Stimulated activated CD8-positive, alpha-beta memory T cell treated with anti-CD3 and anti-CD28 coated beads, Interleukin-2, amount 100 ng/mL, for 48 hours (primary cell): Measurements from ENCODE around the gene PCCA.
A peak's percentile ranks its signal among the peaks of the same experiment; 100 is the strongest.
"Not testable (repeated sequence)": the region's sequence is repeated elsewhere in the genome, so short reads cannot be mapped to it uniquely, and the experiment has no call there.

Experiments
- DNase-seq, 2 donors: peaks; one replicate each; pipeline ENCODE4 v3.0.0-alpha.2; 2020; ENCODE audit warnings: low read depth in 2 of 2

The PCCA gene

GRCh38 chr13:100096526-100096925 is 7.6 kb downstream of the PCCA start:
- DNase-seq: no peak

DNA sequence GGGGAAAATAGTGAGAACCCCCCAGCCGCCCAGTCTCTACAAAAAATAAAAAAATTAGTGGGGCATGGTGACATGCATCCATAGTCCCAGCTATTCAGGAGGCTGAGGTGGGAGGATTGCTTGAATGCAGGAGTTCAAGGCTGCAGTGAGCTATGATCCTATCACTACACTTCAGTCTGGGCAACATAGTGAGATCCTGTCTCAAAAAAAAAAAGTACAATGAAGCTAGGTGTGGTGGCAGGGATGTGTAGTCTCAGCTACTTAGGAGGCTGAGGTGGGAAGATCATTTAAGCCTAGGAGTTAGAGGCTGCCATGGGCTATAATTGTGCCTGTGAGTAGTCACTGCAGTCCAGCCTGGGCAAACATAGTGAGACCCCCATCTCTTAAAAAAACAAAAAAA is 8.9 kb downstream of the PCCA start:
- no peak for DNase-seq

DNA sequence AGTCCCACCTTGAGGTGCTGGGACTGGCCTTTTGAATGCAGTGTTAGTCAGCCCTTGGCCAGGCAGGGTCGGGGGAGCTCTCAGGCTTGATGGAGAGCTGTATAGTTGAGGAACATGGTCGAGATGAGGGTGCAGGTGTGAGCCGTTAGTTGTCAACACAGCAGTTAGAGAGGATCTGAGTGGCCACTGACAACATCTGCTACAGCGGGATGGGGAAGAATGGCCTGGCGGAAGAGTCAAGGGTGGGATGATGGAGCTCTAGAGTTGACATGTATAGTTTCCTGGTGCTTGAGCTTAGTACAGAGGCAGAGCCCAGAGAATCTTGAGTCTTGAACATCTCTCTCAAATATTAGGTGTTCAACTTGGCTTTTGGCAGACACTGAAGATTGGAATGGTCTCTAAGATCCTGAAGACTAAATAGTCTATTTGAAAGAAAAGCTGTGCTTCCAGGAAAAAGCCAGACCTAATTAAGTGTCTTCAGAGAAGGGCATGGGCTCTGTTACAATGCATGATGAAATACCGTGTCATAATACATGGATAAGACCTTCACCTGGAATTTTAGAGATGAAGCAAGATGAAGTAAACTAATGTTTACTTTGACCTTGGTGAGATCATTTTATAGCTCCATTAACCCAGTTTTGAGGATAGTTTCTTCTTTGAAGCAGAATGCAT is 9.7 kb downstream of the PCCA start:
- DNase-seq: no peak

- DNase-seq: not testable (repeated sequence)
Measured at GRCh38 chr13:100099117-100099445, 10.2 kb downstream of the PCCA start.

DNA sequence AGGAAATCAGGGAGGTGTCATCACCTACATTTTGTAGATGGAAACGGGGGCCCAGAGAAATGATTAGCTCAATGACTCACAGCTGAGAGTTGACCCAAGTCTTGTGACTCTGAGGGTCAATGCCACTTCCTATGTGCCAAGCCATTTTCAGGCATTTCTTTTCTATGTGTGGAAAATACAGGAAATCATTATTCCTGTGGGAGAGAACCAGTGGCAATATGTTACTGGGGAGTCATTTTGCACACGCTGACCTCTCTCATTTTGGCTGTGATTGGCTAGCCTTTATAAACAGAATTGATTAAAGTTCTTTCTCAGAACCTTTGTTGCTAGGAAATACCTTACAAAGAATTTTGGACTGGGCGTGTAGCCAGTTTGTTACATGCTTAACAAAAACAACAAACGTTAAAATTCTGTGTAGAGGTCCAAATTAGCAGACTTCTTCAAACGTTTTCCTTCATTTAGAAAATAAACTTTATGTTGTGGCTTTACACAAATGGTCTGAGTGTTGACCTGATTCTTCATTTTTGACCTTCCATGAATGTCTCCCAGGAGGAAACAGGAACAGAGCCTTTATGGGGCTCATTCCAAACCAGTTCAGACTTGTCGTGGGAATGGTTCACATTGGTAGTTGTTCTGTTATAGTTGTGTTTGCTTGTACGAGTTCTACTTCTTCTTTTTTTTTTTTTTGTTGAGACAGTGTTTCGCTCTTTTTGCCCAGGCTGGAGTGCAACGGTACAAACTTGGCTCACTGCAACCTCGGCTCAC is 11.4 kb downstream of the PCCA start:
- DNase-seq: no peak

GRCh38 chr13:100102042-100102441 is 13.1 kb downstream of the PCCA start:
- DNase-seq: no peak

GRCh38 chr13:100106005-100106404 is 17.1 kb downstream of the PCCA start:
- no peak for DNase-seq

DNA sequence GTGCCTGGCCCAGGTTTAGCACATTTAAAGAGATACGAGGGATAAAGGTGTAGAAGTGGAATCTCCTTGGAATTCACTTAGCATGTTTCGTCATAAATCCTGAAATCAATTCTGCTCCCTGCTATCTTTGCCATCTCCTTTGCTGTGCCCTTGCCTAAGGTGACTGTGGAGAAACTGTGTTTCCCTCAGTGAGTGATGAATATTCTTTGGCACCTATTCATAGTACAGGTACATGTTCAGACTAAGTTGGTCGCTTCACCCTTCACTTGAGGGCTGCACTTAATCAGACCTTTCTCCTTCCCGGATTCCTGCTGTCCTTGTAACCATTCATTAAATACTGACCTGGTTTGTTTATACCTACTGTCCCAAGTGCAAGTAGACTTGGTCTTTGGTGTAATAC is 17.8 kb downstream of the PCCA start:
- no peak for DNase-seq

DNA sequence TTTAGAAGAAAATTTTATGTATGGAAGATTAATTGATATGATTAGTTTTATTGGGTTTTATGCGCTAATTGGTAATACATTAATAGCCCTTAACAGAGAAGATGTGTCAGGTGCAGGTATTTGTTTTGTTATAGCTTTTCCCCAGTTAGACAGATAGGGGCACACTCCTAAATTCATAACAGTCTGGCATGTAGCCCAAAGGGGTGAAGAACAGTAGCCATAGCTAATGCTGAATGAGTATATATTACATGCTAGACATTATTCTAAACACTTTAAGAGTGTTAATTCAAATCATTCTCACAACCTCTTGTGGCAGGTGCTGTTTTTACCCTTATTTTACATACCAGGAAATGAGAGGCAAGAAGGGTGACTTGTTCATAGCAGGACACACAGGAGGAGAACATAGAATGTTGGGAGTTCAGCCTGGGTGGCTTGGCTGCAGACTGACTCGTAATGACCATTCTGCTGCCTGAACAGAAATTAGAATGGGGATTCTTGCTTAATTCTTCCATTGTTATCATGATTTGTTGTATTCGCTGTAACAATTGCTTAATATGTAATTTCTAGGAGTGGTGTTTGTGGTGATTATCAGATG is 20.1 kb downstream of the PCCA start:
- no peak for DNase-seq

GRCh38 chr13:100110269-100110668 is 21.4 kb downstream of the PCCA start:
- DNase-seq: no peak

DNA sequence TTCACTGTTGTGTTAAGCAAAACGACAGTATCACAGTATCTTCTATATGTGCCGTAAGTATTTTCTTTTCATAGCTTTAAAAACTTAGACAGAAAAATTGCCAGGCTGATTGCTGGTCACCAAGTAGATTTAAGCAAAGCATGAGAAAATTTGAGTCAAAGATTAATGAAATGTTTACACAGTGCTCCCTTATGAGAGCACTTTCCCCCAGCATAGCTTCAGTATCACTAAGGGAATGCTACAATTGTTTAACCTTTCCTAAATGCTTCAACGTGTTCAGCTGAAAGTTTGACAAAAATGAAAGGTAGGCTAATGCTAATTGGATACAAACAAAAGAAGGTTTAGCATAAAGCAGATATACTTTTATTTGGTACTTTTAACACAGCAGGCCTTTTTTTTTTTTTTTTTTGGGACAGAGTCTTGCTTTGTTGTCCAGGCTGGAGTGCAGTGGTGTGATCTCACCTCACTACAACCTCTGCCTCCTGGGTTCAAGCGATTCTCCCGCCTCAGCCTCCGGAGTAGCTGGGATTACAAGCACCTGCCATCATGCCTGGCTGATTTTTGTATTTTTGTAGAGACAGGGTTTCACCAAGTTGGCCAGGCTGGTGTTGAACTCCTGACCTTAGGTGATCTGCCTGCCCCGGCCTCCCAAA is 23.4 kb downstream of the PCCA start:
- DNase-seq: no peak

GRCh38 chr13:100115693-100116254 is 26.9 kb downstream of the PCCA start:
- no peak for DNase-seq

DNA sequence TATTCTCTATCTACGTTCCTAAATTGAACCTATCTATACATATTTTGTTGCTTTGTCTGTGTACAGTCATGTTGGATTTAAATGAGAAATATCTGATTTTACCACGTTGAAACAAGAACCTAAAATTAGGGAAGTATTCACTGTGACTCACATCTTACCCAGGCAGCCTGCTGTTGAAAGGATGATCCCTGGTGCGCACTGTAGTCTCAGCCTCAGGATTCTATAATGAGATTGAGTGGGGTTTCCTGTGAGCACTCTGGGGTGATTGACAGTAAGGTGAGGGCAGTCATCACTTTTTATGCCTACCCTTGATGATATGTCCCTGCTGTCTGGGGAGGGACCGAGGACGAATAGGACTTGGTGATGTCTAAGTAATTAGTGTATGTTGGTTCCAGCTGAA is 35.4 kb downstream of the PCCA start:
- no peak for DNase-seq

DNA sequence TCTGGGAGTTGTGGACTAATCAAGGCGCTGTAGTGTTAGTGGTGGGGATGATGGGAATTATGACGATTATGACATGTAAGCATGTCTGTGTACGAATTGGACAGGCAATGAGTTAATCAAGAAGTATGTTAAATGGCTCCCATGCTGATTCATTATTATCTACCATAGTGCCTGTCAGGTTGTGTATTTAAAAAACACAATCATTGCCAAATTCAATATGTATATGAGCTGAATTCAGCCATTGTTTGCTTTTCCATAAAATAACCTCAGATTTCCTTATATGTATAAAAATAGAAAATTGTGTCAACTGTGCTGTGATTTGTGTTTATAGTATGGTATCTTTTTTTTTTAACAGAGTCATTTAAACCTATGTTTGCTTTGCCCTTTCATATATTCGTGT is 37.1 kb downstream of the PCCA start:
- no peak for DNase-seq

DNA sequence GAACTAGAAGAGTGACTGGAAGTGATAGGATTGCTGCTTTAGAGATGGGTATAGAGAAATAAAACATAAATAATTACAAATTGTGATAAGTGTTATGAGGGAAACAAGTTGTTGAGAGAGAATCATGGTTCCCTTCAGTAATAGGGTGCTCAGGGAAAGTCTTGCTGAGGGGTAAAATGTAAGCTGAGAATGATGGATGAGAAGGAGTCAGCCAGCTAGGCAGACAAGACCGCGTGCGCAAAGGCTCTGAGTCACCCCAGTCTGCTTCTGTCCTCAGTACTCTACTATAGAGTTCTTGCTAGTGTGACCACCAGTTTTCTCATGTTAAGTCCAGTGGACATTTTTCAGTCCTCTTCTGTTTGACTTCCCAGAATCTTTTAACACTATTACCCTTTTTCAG is 39.5 kb downstream of the PCCA start:
- DNase-seq: no peak

DNA sequence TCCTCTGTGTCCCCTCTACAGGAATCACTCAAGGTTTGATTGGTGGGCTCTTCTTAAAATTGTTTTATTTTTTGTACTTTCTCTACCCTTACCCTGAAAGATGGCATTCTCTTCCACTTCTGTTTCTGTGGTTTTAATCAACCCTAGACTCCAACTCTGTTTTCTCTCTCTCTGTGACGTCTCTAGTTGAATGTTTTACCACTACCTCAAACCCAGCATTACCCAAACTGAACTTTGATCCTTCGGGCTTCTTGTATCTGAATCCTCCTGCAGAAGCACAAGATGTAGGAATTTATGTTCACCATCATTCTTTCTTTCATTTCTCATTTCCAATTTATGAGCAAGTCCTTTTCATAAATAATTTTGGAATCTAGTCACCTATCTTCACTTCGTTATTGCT is 39.9 kb downstream of the PCCA start:
- no peak for DNase-seq

- DNase-seq: no peak
Measured at GRCh38 chr13:100129605-100130004, 40.7 kb downstream of the PCCA start.

GRCh38 chr13:100130092-100130491 is 41.2 kb downstream of the PCCA start:
- no peak for DNase-seq

GRCh38 chr13:100130930-100131511 is 42.1 kb downstream of the PCCA start:
- DNase-seq: no peak

GRCh38 chr13:100131863-100132574 is 43.1 kb downstream of the PCCA start:
- peak; percentile 1 to 3 for DNase-seq

- no peak for DNase-seq
Measured at GRCh38 chr13:100138859-100139491, 50.1 kb downstream of the PCCA start.
